D721Med (cell line): ENCODE results near the gene MAD1L1.

ENCODE experiments used
- DNase-seq: peaks from one replicate; pipeline ENCODE4 v3.0.0; 2011; ENCODE audit warnings: low spot score; ENCODE audit not compliant: insufficient read length
- FAIRE-seq: peaks from 2 replicates; lab custom pipeline; 2011; peaks lifted over from hg19 to GRCh38; lab: Jason Lieb, UNC
- TF ChIP-seq, protein P1 (sequence below): IDR thresholded peaks from 2 replicates; pipeline ENCODE4 v1.5.1; 2012; ENCODE audit warnings: mild to moderate bottlenecking, control low read depth; ENCODE audit not compliant: insufficient read depth; ENCODE audit errors: missing control alignments

Gene MAD1L1

DNA sequence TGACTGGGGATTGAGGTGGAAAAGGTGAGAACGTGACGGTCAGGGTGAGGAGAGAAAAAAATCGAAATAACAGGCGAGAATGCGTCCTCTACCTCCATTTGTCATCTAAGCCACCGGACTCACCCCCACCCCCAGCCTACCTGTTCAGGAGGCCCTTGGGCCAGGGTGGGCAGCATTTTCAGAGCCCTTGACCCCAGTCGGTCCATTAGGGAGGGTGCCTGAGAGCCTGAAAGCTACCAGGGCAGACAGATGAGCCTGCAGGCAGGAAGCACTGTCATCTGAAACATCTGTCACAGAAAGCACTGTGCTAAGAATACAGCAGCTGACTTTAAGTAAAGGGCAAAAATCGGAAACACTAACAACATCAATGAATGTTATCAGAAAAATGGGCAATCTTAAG, 47.0 kb downstream of the MAD1L1 start:
- TF ChIP-seq, protein P1, sequence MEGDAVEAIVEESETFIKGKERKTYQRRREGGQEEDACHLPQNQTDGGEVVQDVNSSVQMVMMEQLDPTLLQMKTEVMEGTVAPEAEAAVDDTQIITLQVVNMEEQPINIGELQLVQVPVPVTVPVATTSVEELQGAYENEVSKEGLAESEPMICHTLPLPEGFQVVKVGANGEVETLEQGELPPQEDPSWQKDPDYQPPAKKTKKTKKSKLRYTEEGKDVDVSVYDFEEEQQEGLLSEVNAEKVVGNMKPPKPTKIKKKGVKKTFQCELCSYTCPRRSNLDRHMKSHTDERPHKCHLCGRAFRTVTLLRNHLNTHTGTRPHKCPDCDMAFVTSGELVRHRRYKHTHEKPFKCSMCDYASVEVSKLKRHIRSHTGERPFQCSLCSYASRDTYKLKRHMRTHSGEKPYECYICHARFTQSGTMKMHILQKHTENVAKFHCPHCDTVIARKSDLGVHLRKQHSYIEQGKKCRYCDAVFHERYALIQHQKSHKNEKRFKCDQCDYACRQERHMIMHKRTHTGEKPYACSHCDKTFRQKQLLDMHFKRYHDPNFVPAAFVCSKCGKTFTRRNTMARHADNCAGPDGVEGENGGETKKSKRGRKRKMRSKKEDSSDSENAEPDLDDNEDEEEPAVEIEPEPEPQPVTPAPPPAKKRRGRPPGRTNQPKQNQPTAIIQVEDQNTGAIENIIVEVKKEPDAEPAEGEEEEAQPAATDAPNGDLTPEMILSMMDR = no peak
- FAIRE-seq (no peak), DNase-seq (no peak)

DNA sequence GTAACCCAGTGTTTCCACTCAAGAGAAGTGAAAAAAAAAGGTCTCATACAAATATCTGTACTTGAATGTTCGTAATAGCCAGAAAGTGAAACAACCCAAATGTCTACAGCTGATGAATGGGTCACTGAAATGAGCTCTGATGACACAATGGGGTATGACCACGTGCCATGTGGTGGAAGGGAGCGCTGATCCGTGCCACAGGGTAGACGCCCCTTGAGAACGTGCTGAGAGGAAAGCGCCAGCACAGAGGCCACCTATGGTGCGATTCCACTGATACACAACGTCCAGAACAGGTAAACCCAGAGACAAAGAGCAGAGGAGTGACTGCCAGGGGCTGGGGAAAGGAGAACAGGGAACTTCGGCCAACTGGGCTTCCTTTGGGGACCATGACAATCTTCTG, 50.3 kb downstream of the MAD1L1 start:
- FAIRE-seq = no peak

DNA sequence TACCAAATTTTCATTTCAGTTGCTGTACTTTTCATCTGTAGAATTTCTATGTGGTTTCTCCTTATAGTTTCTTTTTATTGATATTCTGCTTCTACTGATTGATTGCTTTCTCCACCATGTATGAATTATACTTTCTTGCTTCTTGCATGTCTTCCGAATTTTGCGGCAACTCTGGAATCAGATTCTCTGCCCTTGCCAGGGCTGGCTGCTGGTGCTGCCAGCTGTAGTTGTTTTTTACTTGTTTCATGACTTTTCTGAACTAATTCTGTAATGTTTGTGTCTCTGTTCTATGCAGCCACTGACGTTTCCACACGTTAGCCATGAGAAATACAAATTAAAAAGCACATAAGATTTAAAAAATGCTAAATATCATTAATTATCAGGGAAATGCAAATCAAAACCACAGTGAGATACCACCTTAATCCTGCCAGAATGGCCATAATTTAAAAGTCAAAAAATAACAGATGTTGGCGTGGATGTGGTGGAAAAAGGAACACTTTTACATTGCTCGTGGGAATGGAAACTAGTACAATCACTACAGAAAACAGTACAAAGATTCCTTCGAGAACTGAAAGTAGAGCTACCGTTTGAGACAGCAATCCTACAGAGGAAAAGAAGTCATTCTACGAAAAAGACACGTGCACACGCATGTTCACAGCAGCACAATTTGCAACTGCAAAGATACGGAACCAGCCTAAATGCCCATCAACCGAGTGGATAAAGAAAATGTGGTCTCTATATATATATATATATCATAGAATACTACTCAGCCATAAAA, 51.5 kb downstream of the MAD1L1 start:
- DNase-seq = no peak
- FAIRE-seq = no peak
- TF ChIP-seq, protein P1 = no peak

More for the DNA sequence above, 50.3 kb downstream of the MAD1L1 start:
- no peak for DNase-seq
- TF ChIP-seq, protein P1 = no peak

DNA sequence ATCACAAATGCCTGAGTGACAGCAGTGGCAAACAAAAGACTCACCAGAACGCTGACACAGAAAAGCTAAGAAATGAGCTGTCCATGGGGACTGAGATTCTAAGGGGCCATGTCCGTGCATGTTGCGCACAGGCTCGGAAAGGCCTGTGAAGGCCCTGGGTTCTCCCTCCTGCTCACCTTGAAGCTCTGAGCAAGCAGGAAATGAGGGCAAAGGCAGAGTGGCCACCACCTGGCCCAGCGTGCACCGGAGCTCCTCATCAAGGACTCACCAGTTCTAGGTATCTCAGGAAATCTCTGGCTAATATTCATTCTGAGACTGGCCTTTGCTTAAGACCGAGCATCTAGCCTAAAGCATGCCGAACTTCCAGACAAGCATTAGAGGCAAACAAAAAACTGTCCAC, 52.7 kb downstream of the MAD1L1 start:
- DNase-seq (no peak), FAIRE-seq (no peak)
- TF ChIP-seq, protein P1 = no peak

DNA sequence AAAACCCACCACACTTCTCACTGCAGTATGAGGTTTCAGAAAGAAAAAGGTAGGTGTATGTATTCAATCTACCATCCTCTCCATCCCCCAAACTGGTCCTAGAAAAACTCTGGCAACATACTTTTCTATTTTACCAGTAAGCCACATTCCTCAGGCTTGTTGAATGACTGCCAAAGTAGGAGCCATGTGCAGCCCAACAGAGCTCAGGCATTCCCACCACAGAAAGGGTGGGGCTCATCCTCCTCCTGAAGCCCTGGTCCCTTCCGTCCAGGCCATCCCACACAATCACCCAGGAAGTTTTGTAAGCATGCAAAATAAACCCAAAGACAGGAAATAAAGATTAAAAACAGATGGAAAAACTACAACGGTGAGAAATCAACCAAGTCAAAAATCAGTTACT, 57.2 kb downstream of the MAD1L1 start:
- no peak for DNase-seq
- FAIRE-seq = no peak
- TF ChIP-seq, protein P1 = no peak

DNA sequence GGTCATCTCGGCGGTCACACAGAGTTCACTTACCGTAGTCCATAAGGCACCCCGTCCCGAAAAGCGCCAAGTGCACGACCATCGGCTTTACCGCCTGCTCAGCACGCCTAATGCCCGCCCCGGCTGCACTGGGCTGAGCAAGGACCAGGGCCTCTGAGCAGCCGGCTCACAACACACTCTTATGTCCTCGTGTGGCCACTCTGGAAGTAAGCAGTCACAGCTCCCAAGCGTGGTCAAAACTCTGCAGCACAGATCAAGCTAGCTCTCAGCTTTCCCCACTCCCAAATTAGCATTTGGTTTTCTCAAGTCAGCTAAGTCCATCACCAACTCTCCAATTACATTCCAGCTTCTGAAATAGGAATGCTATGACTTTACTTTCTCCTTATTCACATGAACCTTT, 57.7 kb downstream of the MAD1L1 start:
- no peak for FAIRE-seq
- TF ChIP-seq, protein P1 = no peak
- DNase-seq = no peak

DNA sequence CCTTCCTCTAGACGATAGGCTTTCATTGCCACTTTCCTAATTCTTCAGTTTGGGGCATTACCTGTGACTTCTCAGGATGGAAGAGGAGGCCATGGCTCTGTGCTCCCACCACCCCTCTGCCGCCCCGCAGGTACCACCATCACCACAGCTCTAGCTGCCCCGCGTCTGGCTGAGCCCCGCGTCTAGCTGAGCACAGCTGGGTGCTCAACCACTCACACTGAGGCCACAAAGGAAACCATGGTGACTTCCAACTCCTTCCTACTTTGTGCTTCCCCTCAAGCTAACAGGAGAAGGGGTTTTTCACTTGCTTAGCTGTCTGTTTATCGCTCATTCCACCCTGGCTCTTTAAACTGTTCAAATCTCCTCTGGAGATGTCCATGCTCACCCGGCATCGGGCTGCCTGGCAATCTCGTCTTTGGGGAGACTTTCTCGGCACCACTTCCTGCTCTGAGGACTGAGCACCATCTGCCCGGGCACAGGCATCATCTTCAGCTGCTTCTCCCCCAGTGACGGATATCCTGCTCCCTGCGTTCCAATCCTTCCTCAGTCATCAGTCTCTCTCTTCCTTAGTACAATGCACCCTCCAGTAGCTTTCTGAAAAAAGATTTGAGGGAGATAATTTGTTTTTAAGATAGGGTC, 59.4 kb downstream of the MAD1L1 start:
- FAIRE-seq (no peak), DNase-seq (peak; percentile 5)
- TF ChIP-seq, protein P1 = no peak
